Esophagus mucosa (tissue), 1 donor: ENCODE data around the gene SNX22. TPM values are rescaled to one million over a fixed set of nuclear protein-coding genes. Genes with fewer than 3 reads are reported as not detected.
A peak's percentile ranks its signal among the peaks of the same experiment; 100 is the strongest.
"Not testable (repeated sequence)": the region's sequence is repeated elsewhere in the genome, so short reads cannot be mapped to it uniquely, and the experiment has no call there.

Source experiments
- ATAC-seq: fragments of 200-7000 bp; cut with Tn5 transposase; one replicate; pipeline ENCODE4 v1.9.1; 2020
- total RNA-seq: library from RNA; stranded (reverse); gene quantifications from one replicate; pipeline ENCODE4 v1.2.4, GENCODE V29; 2023
- donor health status: DM: yes; HTN: yes; CAD: no.

SNX22 gene
- total RNA-seq, result 0.28 TPM

- ATAC-seq, result peak; percentile 5
These were observed at the start of gene SNX22 for GRCh38 chr15:64151727-64152506. Gene SNX22, plus strand, starts transcription at chr15:64151731. Its CDS starts 45 bp downstream, at chr15:64151776.

GRCh38 chr15:64102497-64102896, 49.0 kb upstream of the SNX22 start:
- no peak for ATAC-seq

GRCh38 chr15:64105113-64105704, 46.3 kb upstream of the SNX22 start:
- ATAC-seq, result peak; percentile 53

- ATAC-seq, result no peak
These were observed 44.2 kb upstream of the SNX22 start for GRCh38 chr15:64107337-64107736.

- ATAC-seq, result not testable (repeated sequence)
These were observed 41.3 kb upstream of the SNX22 start for GRCh38 chr15:64110108-64110701.

- ATAC-seq, result no peak
These were observed 40.4 kb upstream of the SNX22 start for GRCh38 chr15:64110950-64111678.

GRCh38 chr15:64111679-64112050, 39.9 kb upstream of the SNX22 start:
- peak; percentile 17 for ATAC-seq

GRCh38 chr15:64112073-64112772, 39.3 kb upstream of the SNX22 start:
- ATAC-seq, result peak; percentile 17

GRCh38 chr15:64112904-64113303, 38.6 kb upstream of the SNX22 start:
- peak; percentile 29 for ATAC-seq

GRCh38 chr15:64117759-64118487, 33.6 kb upstream of the SNX22 start:
- ATAC-seq, result no peak

- not testable (repeated sequence) for ATAC-seq
These were observed 31.2 kb upstream of the SNX22 start for GRCh38 chr15:64120322-64120721.

GRCh38 chr15:64121614-64122013, 29.9 kb upstream of the SNX22 start:
- no peak for ATAC-seq

GRCh38 chr15:64122444-64122843, 29.1 kb upstream of the SNX22 start:
- ATAC-seq, result no peak

- ATAC-seq, result no peak
These were observed 28.6 kb upstream of the SNX22 start for GRCh38 chr15:64122936-64123351.

- ATAC-seq, result no peak
These were observed 25.6 kb upstream of the SNX22 start for GRCh38 chr15:64125978-64126377.

- no peak for ATAC-seq
These were observed 23.8 kb upstream of the SNX22 start for GRCh38 chr15:64127521-64128270.

- ATAC-seq, result no peak
These were observed 21.4 kb upstream of the SNX22 start for GRCh38 chr15:64130159-64130558.

- no peak for ATAC-seq
These were observed 20.0 kb upstream of the SNX22 start for GRCh38 chr15:64131547-64131946.

GRCh38 chr15:64132217-64132616, 19.3 kb upstream of the SNX22 start:
- ATAC-seq, result peak; percentile 70

GRCh38 chr15:64133623-64134344, 17.7 kb upstream of the SNX22 start:
- no peak for ATAC-seq
